ENCODE data around the gene CACNA1H. TPM values are rescaled to one million over a fixed set of nuclear protein-coding genes. Genes with fewer than 3 reads are reported as not detected.

Gene CACNA1H
- total RNA-seq, 2 experiments from 2014 or later: 0.86 to 0.98 TPM

- DNase-seq: no peak
- H3K4me1 Mint-ChIP-seq: no peaks in the 10 kb centered on the region
- ChIA-PET POLR2A (no interaction called here), CTCF (no interaction called here)
- H3K27me3 Mint-ChIP-seq: no peaks in the 10 kb centered on the region
- no peak for ATAC-seq
- intact Hi-C loops (cut with DNase I, micrococcal nuclease): no loop called here
- no peak overlapping the region for H3K4me3 Mint-ChIP-seq
- H3K27ac Mint-ChIP-seq: no peak overlapping the region
- H3K9me3 Mint-ChIP-seq (ENCODE audit: low read depth): no peaks in the 10 kb centered on the region
- no peaks in the 10 kb centered on the region for H3K36me3 Mint-ChIP-seq (ENCODE audit: low read depth)
These were observed 64.6 kb downstream of the CACNA1H start for GRCh38 chr16:1217526-1217925.

- CTCF ChIA-PET: no interaction called here
- ATAC-seq (no peak), DNase-seq (no peak)
- POLR2A ChIA-PET: no interaction called here
- Mint-ChIP-seq H3K9me3 (ENCODE audit: low read depth) (no peaks in the 10 kb centered on the region), H3K4me1 (no peaks in the 10 kb centered on the region), H3K4me3 (no peak overlapping the region), H3K27me3 (no peaks in the 10 kb centered on the region), H3K36me3 (ENCODE audit: low read depth) (no peaks in the 10 kb centered on the region), H3K27ac (no peak overlapping the region)
- intact Hi-C loops (cut with DNase I, micrococcal nuclease): no loop called here
These were observed 65.4 kb downstream of the CACNA1H start for GRCh38 chr16:1218061-1218929.

- H3K36me3 Mint-ChIP-seq (ENCODE audit: low read depth): no peaks in the 10 kb centered on the region
- CTCF ChIA-PET: interaction anchor here (0.6 kb wide), 1 partner anchor 583 kb away, joined by 3 read pairs; no protein-coding TSS in a partner anchor
- no peaks in the 10 kb centered on the region for H3K4me1 Mint-ChIP-seq
- H3K4me3 Mint-ChIP-seq: no peak overlapping the region
- DNase-seq (no peak), ATAC-seq (no peak)
- intact Hi-C loops (cut with DNase I, micrococcal nuclease): no loop called here
- H3K9me3 Mint-ChIP-seq (ENCODE audit: low read depth): no peaks in the 10 kb centered on the region
- H3K27me3 Mint-ChIP-seq: no peaks in the 10 kb centered on the region
- POLR2A ChIA-PET: no interaction called here
- no peak overlapping the region for H3K27ac Mint-ChIP-seq
These were observed 66.2 kb downstream of the CACNA1H start for GRCh38 chr16:1218930-1219611.

- Mint-ChIP-seq H3K27ac (no peak overlapping the region), H3K9me3 (ENCODE audit: low read depth) (no peaks in the 10 kb centered on the region), H3K4me1 (no peaks in the 10 kb centered on the region), H3K4me3 (no peak overlapping the region), H3K27me3 (no peaks in the 10 kb centered on the region), H3K36me3 (ENCODE audit: low read depth) (no peaks in the 10 kb centered on the region)
- CTCF ChIA-PET: no interaction called here
- POLR2A ChIA-PET: interaction anchor here (1.0 kb wide), 1 partner anchor 458 kb away, joined by 4 read pairs; the partner anchor contains the start of gene JPT2
- intact Hi-C loops (cut with DNase I, micrococcal nuclease): no loop called here
- ATAC-seq: no peak
- no peak for DNase-seq
These were observed 67.3 kb downstream of the CACNA1H start for GRCh38 chr16:1220098-1220728.

- no peak for ATAC-seq
- Mint-ChIP-seq H3K36me3 (ENCODE audit: low read depth) (no peaks in the 10 kb centered on the region), H3K4me3 (no peak overlapping the region), H3K27ac (no peak overlapping the region), H3K27me3 (no peaks in the 10 kb centered on the region), H3K4me1 (no peaks in the 10 kb centered on the region), H3K9me3 (ENCODE audit: low read depth) (no peaks in the 10 kb centered on the region)
- intact Hi-C loops (cut with DNase I, micrococcal nuclease): no loop called here
- DNase-seq: no peak
- CTCF ChIA-PET: no interaction called here
- POLR2A ChIA-PET: interaction anchor here (1.0 kb wide), 1 partner anchor 457 kb away, joined by 4 read pairs; the partner anchor contains the start of gene JPT2
These were observed 68.1 kb downstream of the CACNA1H start for GRCh38 chr16:1220841-1221627.

GRCh38 chr16:1221628-1222552 is 69.0 kb downstream of the CACNA1H start:
- DNase-seq (no peak), ATAC-seq (no peak)
- no peak overlapping the region for H3K27ac Mint-ChIP-seq
- no peaks in the 10 kb centered on the region for H3K36me3 Mint-ChIP-seq (ENCODE audit: low read depth)
- POLR2A ChIA-PET: no interaction called here
- CTCF ChIA-PET: no interaction called here
- no peaks in the 10 kb centered on the region for H3K27me3 Mint-ChIP-seq
- H3K4me1 Mint-ChIP-seq: no peaks in the 10 kb centered on the region
- no peaks in the 10 kb centered on the region for H3K9me3 Mint-ChIP-seq (ENCODE audit: low read depth)
- intact Hi-C loops (cut with DNase I, micrococcal nuclease): no loop called here
- H3K4me3 Mint-ChIP-seq: no peak overlapping the region

GRCh38 chr16:1222553-1223354 is 69.8 kb downstream of the CACNA1H start:
- POLR2A ChIA-PET: no interaction called here
- CTCF ChIA-PET: no interaction called here
- intact Hi-C loops (cut with DNase I, micrococcal nuclease): no loop called here

GRCh38 chr16:1223355-1224214 is 70.7 kb downstream of the CACNA1H start:
- ChIA-PET CTCF (no interaction called here), POLR2A (no interaction called here)
- H3K27ac Mint-ChIP-seq: no peak overlapping the region

More at GRCh38 chr16:1222553-1223354, 69.8 kb downstream of the CACNA1H start:
- no peaks in the 10 kb centered on the region for H3K27me3 Mint-ChIP-seq
- H3K27ac Mint-ChIP-seq: no peak overlapping the region
- DNase-seq (no peak), ATAC-seq (no peak)
- no peak overlapping the region for H3K4me3 Mint-ChIP-seq
- no peaks in the 10 kb centered on the region for H3K9me3 Mint-ChIP-seq (ENCODE audit: low read depth)
- H3K36me3 Mint-ChIP-seq (ENCODE audit: low read depth): no peaks in the 10 kb centered on the region
- no peaks in the 10 kb centered on the region for H3K4me1 Mint-ChIP-seq

GRCh38 chr16:1224558-1224957 is 71.7 kb downstream of the CACNA1H start:
- ATAC-seq (no peak), DNase-seq (no peak)
- Mint-ChIP-seq H3K27me3 (no peaks in the 10 kb centered on the region), H3K4me3 (no peak overlapping the region), H3K36me3 (ENCODE audit: low read depth) (no peaks in the 10 kb centered on the region), H3K9me3 (ENCODE audit: low read depth) (no peaks in the 10 kb centered on the region), H3K4me1 (no peaks in the 10 kb centered on the region), H3K27ac (no peak overlapping the region)
- ChIA-PET POLR2A (no interaction called here), CTCF (no interaction called here)
- intact Hi-C loops (cut with DNase I, micrococcal nuclease): no loop called here

More at GRCh38 chr16:1223355-1224214, 70.7 kb downstream of the CACNA1H start:
- DNase-seq: no peak
- Mint-ChIP-seq H3K4me1 (no peaks in the 10 kb centered on the region), H3K4me3 (no peak overlapping the region), H3K9me3 (ENCODE audit: low read depth) (no peaks in the 10 kb centered on the region), H3K36me3 (ENCODE audit: low read depth) (no peaks in the 10 kb centered on the region), H3K27me3 (no peaks in the 10 kb centered on the region)
- no peak for ATAC-seq
- intact Hi-C loops (cut with DNase I, micrococcal nuclease): no loop called here
